Progenitor cell of endocrine pancreas (in vitro differentiated cells): ENCODE measurements around the gene UVSSA. TPM values are rescaled to one million over a fixed set of nuclear protein-coding genes. Genes with fewer than 3 reads are reported as not detected.
"Not testable (repeated sequence)": the region's sequence is repeated elsewhere in the genome, so short reads cannot be mapped to it uniquely, and the experiment has no call there.

Source experiments
- DNase-seq: peaks from one replicate; pipeline ENCODE4 v3.0.0; 2021; ENCODE audit warnings: low spot score; ENCODE audit not compliant: unreplicated experiment
- H3K27ac Mint-ChIP-seq: 2 replicates; pipeline ENCODE4 v1.8.0; 2021; ENCODE audit warnings: mild to moderate bottlenecking, moderate library complexity, mixed read lengths
- H3K27me3 Mint-ChIP-seq: 2 replicates; pipeline ENCODE4 v1.8.0; 2021; ENCODE audit warnings: mixed read lengths
- H3K36me3 Mint-ChIP-seq: 2 replicates; pipeline ENCODE4 v1.8.0; 2022; ENCODE audit warnings: mixed read lengths; ENCODE audit not compliant: insufficient read depth
- H3K4me1 Mint-ChIP-seq: 2 replicates; pipeline ENCODE4 v1.8.0; 2021; ENCODE audit warnings: low read depth, mixed read lengths
- H3K4me3 Mint-ChIP-seq: 2 replicates; pipeline ENCODE4 v1.8.0; 2021; ENCODE audit warnings: low read depth, mild to moderate bottlenecking, moderate library complexity, mixed read lengths
- H3K9me3 Mint-ChIP-seq: 2 replicates; pipeline ENCODE4 v1.8.0; 2021; ENCODE audit warnings: low read depth, mixed read lengths
- CTCF ChIP-seq: fragments of 200-600 bp; sonication (generic); IDR thresholded peaks from one replicate; pipeline ENCODE4 v1.5.0; 2021; ENCODE audit warnings: antibody characterized with exemption, mild to moderate bottlenecking; ENCODE audit not compliant: unreplicated experiment
- total RNA-seq: library from RNA; stranded (reverse); gene quantifications from 2 replicates; pipeline ENCODE4 v1.2.1, GENCODE V29; 2021

UVSSA gene
- total RNA-seq, 1 donor from 2014 or later: 32.5 TPM

DNA sequence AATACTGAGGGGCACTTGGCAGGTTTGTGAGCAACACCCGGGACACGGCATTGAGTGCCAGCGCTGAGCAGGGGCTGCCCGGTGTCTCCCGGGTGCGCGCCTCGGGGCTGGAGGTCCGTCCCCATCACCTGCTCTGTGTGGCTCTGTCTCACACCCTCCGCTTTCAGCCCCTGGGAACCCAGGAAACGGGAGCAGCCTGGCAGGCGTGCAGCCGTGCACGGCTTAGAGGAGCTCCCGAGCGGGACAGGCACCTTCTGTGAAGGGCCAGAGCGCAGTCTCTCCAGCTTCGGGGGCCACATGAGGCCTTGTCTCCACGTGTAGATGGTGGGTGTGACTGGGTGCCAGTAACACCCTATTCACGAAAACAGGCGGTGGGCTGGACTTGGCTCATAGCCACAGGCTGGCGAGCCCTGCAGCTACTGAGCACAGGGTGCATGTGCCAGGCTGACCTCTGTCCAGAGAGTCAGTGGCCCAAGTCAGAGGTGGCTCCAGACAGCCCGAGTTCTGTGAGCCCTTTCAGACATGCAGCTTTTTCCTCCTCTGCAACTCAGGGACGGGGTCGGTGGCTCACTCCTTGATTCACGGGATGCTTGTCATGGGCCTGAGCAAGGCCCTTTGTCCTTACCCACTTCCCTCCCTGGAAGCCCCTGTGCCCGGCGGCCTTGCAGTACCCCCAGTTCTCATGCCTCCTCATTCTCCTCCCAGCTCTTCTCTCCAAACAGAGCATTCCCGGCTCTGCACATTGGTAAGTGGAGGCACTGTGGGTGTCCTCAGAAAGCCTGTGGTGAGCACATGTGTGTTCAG, 23.5 kb downstream of the UVSSA start:
- no peak for DNase-seq
- TF ChIP-seq CTCF: no peak
- Mint-ChIP-seq H3K4me1 (peaks cover 14% of the 10 kb centered on the region), H3K27me3 (no peaks in the 10 kb centered on the region), H3K36me3 (peaks cover 26% of the 10 kb centered on the region), H3K27ac (no peak overlapping the region), H3K9me3 (peaks cover 6% of the 10 kb centered on the region), H3K4me3 (no peak overlapping the region)

DNA sequence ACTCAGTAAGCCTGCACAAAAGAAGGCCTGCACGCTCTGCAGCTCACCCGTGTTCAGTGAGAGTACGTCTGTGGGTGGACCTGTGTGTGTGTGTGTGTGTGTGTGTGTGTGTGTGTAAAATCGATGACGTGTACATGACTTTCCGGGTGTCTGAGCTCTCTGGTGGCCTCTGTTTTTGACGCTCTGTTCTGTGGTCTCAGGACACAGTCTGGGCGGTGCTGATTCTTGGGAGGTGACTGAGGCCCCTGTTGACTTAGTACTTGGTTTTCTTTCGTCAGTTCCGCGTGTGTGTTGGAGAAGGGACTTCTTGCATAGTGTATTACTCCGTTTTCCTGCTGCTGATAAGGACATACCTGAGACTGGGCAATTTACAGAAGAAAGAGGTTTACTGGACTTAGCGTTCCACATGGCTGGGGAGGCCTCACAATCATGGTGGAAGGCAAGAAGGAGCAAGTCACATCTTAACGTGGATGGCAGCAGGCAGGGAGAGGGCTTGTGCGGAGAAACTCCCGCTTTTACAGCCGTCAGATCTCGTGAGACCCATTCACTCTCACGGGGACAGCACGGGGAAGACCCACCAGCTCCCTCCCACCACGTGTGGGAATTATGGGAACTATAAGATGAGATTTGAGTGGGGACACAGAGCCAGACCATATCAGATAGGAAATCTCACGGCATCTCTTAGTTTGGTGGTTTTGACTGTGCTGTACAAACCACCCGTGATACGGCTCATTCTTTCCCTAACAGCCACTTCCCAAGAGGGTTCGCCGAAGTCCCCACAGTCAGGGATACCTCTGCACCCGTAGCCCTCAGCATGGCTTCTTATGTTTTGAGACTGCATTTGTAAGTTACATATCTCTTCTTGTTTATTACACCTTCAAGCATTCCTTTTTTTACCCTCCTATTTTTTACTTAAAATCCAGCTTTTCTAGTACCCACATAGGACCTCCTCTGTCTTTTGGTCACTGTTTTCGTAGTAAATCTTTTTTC, 24.5 kb downstream of the UVSSA start:
- no peak for TF ChIP-seq CTCF
- no peak overlapping the region for H3K4me3 Mint-ChIP-seq
- no peaks in the 10 kb centered on the region for H3K27me3 Mint-ChIP-seq
- peaks cover 25% of the 10 kb centered on the region for H3K36me3 Mint-ChIP-seq
- no peak for DNase-seq
- peaks cover 14% of the 10 kb centered on the region for H3K4me1 Mint-ChIP-seq
- H3K27ac Mint-ChIP-seq: peak overlapping the region; percentile 7
- H3K9me3 Mint-ChIP-seq: peaks cover 6% of the 10 kb centered on the region

- Mint-ChIP-seq H3K4me1 (peaks cover 14% of the 10 kb centered on the region), H3K36me3 (peaks cover 25% of the 10 kb centered on the region)
- not testable (repeated sequence) for H3K4me3 Mint-ChIP-seq, H3K27me3 Mint-ChIP-seq, H3K27ac Mint-ChIP-seq, H3K9me3 Mint-ChIP-seq, DNase-seq
These were observed 25.6 kb downstream of the UVSSA start for GRCh38 chr4:1372576-1372975.

DNA sequence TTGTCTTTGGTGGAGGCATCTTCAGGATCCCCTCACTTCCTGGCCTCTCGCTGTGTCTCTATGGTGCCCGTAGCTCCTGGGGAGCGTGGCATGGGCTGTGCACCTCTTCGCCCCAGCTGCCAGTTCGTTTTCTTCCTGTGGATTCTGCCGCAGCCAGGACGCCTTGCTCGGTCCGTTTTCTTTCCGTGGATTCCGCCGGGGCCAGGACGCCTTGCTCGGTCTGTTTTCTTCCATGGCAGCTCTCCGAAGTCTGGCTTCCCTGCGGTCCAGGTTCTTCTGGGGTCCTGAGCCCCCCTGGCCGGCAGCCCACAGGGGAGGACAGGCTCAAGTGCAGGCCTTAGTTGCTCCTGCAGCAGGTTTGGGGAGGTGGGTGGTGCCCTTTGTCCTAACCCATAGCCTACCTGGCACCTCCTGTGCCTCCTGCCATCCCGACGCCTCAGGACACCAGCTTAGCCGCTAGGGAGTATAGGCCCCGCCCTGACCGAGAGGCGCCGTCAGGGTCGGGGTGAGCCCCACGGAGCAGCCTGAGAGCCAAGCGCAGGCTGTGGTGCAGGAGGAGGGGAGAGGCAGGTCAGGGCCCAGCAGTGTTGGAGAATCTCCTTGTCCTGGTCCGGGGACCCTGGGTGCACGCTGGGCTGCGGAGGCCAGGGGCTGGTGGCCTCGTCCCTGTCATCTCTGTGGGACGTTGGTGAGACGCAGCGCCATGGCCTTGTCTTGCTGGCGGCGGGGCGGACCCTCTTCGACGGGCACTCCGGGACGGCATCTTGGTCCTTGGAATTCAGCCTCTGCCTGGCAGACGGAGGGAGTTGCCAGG, 27.1 kb downstream of the UVSSA start:
- no peak for DNase-seq
- no peak for TF ChIP-seq CTCF
- Mint-ChIP-seq H3K4me1 (peaks cover 12% of the 10 kb centered on the region), H3K27ac (no peak overlapping the region), H3K36me3 (peaks cover 25% of the 10 kb centered on the region), H3K9me3 (peaks cover 6% of the 10 kb centered on the region), H3K27me3 (no peaks in the 10 kb centered on the region), H3K4me3 (no peak overlapping the region)

DNA sequence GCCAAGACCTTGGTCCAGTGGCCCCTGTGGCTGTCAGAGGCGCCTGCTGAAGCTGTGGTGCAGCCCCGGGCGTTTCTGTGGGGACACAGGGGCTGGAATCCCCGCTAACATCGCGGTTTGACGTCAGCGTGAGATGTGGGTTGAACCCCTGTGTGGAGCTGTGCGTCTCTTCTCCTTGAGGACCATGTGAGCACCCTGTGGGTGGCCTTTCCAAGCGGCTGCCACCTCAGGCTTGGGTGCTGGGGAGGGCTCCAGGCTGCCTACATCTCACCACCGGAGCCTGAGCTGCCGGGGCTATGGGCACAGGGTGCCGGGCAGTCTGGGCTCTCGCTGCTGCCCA, 27.7 kb downstream of the UVSSA start:
- peaks cover 8% of the 10 kb centered on the region for H3K4me1 Mint-ChIP-seq
- peaks cover 25% of the 10 kb centered on the region for H3K36me3 Mint-ChIP-seq
- TF ChIP-seq CTCF: no peak
- H3K27ac Mint-ChIP-seq: no peak overlapping the region
- DNase-seq: no peak
- peaks cover 6% of the 10 kb centered on the region for H3K9me3 Mint-ChIP-seq
- H3K27me3 Mint-ChIP-seq: no peaks in the 10 kb centered on the region
- no peak overlapping the region for H3K4me3 Mint-ChIP-seq
